OCI-LY1 (cell line): ENCODE measurements around the gene RFX4.

Experiments
- CTCF ChIP-seq: fragments of 200-600 bp; sonication (generic), shearing (Covaris generic); IDR thresholded peaks from 2 replicates; pipeline ENCODE4 v1.5.1; 2017; ENCODE audit warnings: mild to moderate bottlenecking, antibody characterized with exemption, low read length, moderate library complexity, mixed read lengths
- EZH2 ChIP-seq: fragments of 200-600 bp; sonication (generic), shearing (Covaris generic); IDR thresholded peaks from 2 replicates; pipeline ENCODE4 v1.8.0; 2017; ENCODE audit warnings: borderline replicate concordance, mixed run types, mild to moderate bottlenecking, antibody characterized with exemption, low read length, moderate library complexity, mixed read lengths

- TF ChIP-seq CTCF = no peak
- TF ChIP-seq EZH2 = no peak
Observed at GRCh38 chr12:106602076-106602475, 19.3 kb downstream of the RFX4 start.
